ENCODE data around the gene SIPA1L3.
"Not testable (repeated sequence)": the region's sequence is repeated elsewhere in the genome, so short reads cannot be mapped to it uniquely, and the experiment has no call there.

The SIPA1L3 gene

DNA sequence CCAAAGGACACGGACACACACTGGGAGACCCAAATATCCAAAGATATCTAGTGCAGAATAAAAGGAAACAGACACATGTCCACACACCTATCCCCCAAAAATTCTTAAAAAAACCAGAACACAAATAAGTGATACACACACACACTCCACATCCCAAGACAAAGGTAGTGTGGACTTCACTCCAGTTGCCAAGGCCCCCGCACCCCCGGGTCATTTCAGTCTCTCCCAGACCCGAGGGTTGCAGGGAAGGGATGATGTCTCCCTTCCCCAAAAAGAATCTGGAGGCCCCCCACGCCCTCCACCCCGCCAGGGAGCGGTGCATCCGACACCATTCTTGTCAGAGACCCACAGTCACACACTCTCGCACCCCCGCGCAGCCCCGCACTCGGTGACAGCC lies 316.6 kb downstream of the SIPA1L3 start:
- peaks cover 0 to 7% of the 10 kb centered on the region in 2 experiments for H3K4me1 ChIP-seq (ENCODE audit: control insufficient read depth in 1 of 2, insufficient read depth in 1 of 2, low read depth in 1 of 2, low read length in 1 of 2)
- no peak for TF ChIP-seq CTCF (IDR thresholded peaks at IDR 0.05)
- peaks cover 91% of the 10 kb centered on the region for H3K27me3 ChIP-seq
- H3K4me3 ChIP-seq (ENCODE audit: low read depth in 1 of 2, low read length in 1 of 2) = peak overlapping the region in 1 of 2 experiments; percentile 24
- no peak overlapping the region for H3K27ac ChIP-seq
- no peaks in the 10 kb centered on the region for H3K9me3 ChIP-seq
- no peaks in the 10 kb centered on the region for H3K36me3 ChIP-seq

DNA sequence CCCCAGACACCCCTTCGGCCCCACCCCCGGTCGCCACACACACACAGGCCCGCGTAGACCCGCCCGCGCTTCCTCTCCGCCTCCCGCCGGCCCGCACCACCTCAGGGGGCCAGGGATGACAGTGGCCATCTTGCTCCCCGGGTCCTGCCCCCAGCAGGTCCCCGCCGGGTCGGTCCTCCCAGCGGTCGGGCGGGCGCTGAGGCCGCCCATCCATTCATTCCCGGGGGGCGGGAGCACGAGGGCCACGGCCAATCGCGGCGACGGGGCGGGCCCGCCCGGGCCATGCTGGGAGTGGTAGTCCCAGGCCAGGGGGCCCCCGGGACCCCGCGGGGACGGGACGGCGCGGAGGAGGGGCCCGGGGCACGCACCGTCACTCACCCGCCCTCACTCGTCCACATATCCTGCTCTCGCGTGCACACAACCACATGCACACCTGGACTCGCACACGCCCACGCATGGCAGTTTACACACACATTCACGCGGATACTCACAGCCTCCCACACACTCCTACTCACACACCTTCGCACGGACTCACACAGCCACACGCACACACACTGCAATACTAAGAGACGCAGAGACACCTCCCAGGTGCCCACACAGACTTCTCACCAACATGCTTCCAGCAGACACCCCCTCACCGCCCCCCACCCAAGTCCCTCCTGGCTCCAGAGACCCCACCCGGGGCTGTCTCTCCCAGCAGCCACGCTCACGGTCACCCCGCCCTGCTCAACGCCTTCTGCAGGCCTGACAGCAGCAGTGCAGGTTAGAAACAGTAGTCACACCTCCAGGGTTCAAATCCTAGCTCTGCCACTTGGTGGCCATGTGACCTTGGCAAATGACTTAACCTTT lies 317.2 kb downstream of the SIPA1L3 start, which contains the start of gene DPF1:
Gene DPF1, minus strand, starts transcription at position 209 of the 849 bp plus-strand sequence. Its CDS starts 80 bp downstream, at position 129.
- Histone ChIP-seq H3K27ac (no peak within 1 kb of the TSS), H3K9me3 (no peaks in the 10 kb centered on the region), H3K4me3 (ENCODE audit: low read depth in 1 of 2, low read length in 1 of 2) (peak within 1 kb of the TSS in 1 of 2 experiments; percentile 24), H3K4me1 (ENCODE audit: control insufficient read depth in 1 of 2, insufficient read depth in 1 of 2, low read depth in 1 of 2, low read length in 1 of 2) (peaks cover 0 to 7% of the 10 kb centered on the region in 2 experiments), H3K27me3 (peaks cover 93% of the 10 kb centered on the region), H3K36me3 (no peaks in the 10 kb centered on the region)
- no peak for TF ChIP-seq CTCF (IDR thresholded peaks at IDR 0.05)

DNA sequence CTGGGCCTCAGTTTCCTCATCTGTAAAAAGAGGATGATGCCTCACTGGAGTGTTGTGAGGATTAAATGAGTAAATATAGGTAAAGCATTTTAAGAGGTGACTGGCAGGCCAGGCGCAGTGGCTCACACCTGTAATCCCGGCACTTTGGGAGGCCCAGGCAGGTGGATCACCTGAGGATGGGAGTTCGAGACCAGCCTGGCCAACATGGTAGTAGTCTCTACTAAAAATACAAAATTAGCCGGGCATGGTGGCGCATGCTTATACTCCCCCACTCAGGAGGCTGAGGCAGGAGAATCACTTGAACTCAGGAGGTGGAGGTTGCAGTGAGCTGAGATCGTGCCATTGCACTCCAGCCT lies 317.8 kb downstream of the SIPA1L3 start:
- H3K27me3 ChIP-seq = peaks cover 93% of the 10 kb centered on the region

GRCh38 chr19:38227287-38228004 lies 320.4 kb downstream of the SIPA1L3 start:
- peaks cover 100% of the 10 kb centered on the region for H3K27me3 ChIP-seq
- peaks cover 0 to 7% of the 10 kb centered on the region in 2 experiments for H3K4me1 ChIP-seq (ENCODE audit: control insufficient read depth in 1 of 2, insufficient read depth in 1 of 2, low read depth in 1 of 2, low read length in 1 of 2)
- H3K9me3 ChIP-seq = no peaks in the 10 kb centered on the region
- no peak for TF ChIP-seq CTCF (IDR thresholded peaks at IDR 0.05)
- no peak overlapping the region for H3K4me3 ChIP-seq (ENCODE audit: low read depth in 1 of 2, low read length in 1 of 2)
- no peak overlapping the region for H3K27ac ChIP-seq
- no peaks in the 10 kb centered on the region for H3K36me3 ChIP-seq

More for the DNA sequence above, 317.8 kb downstream of the SIPA1L3 start:
- not testable (repeated sequence) for H3K27ac ChIP-seq; H3K4me1 ChIP-seq (ENCODE audit: control insufficient read depth in 1 of 2, insufficient read depth in 1 of 2, low read depth in 1 of 2, low read length in 1 of 2); H3K9me3 ChIP-seq; H3K36me3 ChIP-seq; H3K4me3 ChIP-seq (ENCODE audit: low read depth in 1 of 2, low read length in 1 of 2)

GRCh38 chr19:38228005-38228377 lies 321.0 kb downstream of the SIPA1L3 start:
- Histone ChIP-seq H3K36me3 (no peaks in the 10 kb centered on the region), H3K4me3 (ENCODE audit: low read depth in 1 of 2, low read length in 1 of 2) (no peak overlapping the region), H3K27me3 (peaks cover 100% of the 10 kb centered on the region), H3K4me1 (ENCODE audit: control insufficient read depth in 1 of 2, insufficient read depth in 1 of 2, low read depth in 1 of 2, low read length in 1 of 2) (peaks cover 0 to 7% of the 10 kb centered on the region in 2 experiments), H3K9me3 (no peaks in the 10 kb centered on the region), H3K27ac (no peak overlapping the region)
- TF ChIP-seq CTCF (IDR thresholded peaks at IDR 0.05) = no peak
